ENCODE measurements around the gene MAD2L2. TPM values are rescaled to one million over a fixed set of nuclear protein-coding genes. Genes with fewer than 3 reads are reported as not detected.
A peak's percentile ranks its signal among the peaks of the same experiment; 100 is the strongest.
"Not testable (repeated sequence)": the region's sequence is repeated elsewhere in the genome, so short reads cannot be mapped to it uniquely, and the experiment has no call there.

Gene MAD2L2
- total and polyA plus RNA-seq, 5 experiments from 2014 or later: 19.7 to 66.1 (median 52.2) TPM

- no peaks in the 10 kb centered on the region for H3K36me3 Mint-ChIP-seq
- peaks cover 12 to 28% (median 26%) of the 10 kb centered on the region in 4 donors for H3K4me1 Mint-ChIP-seq
- H3K27me3 Mint-ChIP-seq: no peaks in the 10 kb centered on the region
- H3K4me3 Mint-ChIP-seq: peak overlapping the region in 1 of 10 donors; percentile 36
- POLR2A ChIA-PET: interaction anchor here (0.9 kb wide), 1 partner anchor 81 kb away, joined by 3 read pairs; no protein-coding TSS in a partner anchor
- no peak for ATAC-seq
- DNase-seq: no peak
- H3K27ac Mint-ChIP-seq: peak overlapping the region in 1 of 10 donors; percentile 27
- no peaks in the 10 kb centered on the region for H3K9me3 Mint-ChIP-seq
Measured at GRCh38 chr1:11648039-11648438, 32.9 kb downstream of the MAD2L2 start.

DNA sequence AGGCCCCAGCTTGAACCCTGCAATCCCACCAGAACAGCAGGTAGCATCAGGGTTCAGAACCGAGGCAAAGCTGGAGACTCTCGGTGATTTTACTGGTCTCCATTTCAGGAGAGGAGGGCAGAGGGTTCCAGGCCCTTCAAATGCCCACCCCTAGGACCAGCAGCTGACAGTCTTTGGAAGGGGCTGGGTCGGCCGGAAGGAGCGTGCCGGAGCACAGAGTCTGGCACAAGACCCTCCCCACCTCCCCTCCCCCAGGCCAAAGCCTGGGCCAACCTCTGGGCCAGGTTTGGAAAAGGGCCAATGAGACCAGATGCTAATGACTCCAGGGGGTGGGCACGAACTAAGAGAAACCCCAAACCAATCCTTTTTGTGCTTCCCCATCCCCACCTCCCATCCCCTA lies 33.6 kb downstream of the MAD2L2 start:
- Mint-ChIP-seq H3K4me3 (no peak overlapping the region), H3K27me3 (no peaks in the 10 kb centered on the region), H3K36me3 (no peaks in the 10 kb centered on the region), H3K27ac (no peak overlapping the region), H3K4me1 (peaks cover 12 to 25% (median 24%) of the 10 kb centered on the region in 4 donors), H3K9me3 (no peaks in the 10 kb centered on the region)
- DNase-seq (no peak), ATAC-seq (no peak)
- POLR2A ChIA-PET: no interaction called here

DNA sequence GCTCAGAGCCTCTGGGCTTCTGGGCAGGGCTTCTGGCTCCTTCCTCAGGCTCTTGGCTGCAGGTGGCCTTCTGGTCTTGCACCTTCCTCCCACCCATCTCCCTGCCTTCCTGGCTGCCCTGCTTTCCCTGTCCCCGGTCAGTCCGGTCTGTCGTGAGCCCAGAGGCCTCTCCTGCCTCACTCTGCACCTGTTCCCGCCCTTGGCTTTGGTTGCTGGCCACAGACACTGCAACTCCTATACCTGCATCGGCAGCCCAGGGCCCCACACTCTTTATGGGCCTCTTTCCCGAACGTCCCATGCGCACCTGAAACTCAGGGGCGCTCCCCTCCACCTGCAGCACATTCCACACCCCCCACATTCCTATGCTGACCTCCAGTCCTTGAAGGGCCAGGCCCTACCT lies 34.6 kb downstream of the MAD2L2 start:
- H3K36me3 Mint-ChIP-seq: no peaks in the 10 kb centered on the region
- H3K27me3 Mint-ChIP-seq: no peaks in the 10 kb centered on the region
- DNase-seq (no peak), ATAC-seq (no peak)
- H3K27ac Mint-ChIP-seq: peak overlapping the region in 1 of 10 donors; percentile 46
- POLR2A ChIA-PET: interaction anchor here (1.6 to 2.1 kb wide), 2 partner anchors 73 to 608 kb away, joined by 5 to 7 read pairs; no protein-coding TSS in a partner anchor
- no peak overlapping the region for H3K4me3 Mint-ChIP-seq
- no peaks in the 10 kb centered on the region for H3K9me3 Mint-ChIP-seq
- H3K4me1 Mint-ChIP-seq: peaks cover 11 to 19% (median 18%) of the 10 kb centered on the region in 4 donors

DNA sequence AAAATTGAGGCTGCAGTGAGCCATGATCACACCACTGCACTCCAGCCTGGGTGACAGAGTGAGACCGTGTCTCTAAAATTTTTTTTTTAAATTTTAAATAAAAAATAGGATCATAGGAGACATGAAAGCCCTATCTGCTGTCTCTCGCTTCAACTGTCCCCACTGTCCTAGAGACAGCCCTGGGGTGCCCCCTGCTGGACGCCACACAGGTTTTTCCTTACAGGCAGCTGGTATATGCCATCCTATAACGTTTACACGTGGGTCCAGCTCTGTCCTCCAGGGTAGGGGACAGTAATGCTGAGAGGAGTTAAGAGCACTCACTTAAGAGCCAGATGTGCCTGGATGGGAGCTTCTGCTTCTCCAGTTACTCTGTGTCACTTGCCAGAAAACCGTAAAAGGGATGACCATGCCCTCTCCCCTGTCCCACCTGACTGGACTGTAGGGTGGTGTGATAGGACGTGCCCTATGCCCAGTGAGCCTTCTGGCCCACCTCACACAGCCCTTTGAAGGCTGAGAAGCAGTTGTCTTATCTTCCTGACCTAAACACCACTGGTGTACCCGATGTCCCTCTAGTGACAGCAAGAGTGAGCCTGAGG lies 35.2 kb downstream of the MAD2L2 start:
- POLR2A ChIA-PET: interaction anchor here (1.4 to 2.1 kb wide), 3 partner anchors 74 to 608 kb away, joined by 3 to 7 read pairs (median 5); partner anchors contain the start of gene MTOR
- ATAC-seq: peak; percentile 45 to 53

DNA sequence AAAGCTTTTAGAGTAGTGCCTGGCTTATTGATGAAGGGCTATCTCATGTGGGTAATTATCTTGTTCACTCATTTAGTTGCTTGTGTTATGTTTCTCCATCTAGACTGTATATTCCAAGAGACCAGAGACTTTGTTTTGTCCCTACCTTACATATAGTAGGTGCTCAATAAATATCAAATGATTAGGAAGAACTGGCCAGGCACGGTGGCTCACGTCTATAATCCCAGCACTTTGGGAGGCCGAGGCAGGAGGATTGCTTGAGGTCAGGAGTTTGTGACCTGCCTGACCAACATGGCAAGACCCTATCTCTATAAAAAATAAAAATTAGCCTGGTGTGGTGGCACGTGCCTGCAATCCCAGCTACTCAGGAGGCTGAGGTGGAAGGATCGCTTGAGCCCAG lies 35.7 kb downstream of the MAD2L2 start:
- Mint-ChIP-seq H3K4me3 (no peak overlapping the region), H3K4me1 (peaks cover 4 to 10% (median 9%) of the 10 kb centered on the region in 4 donors), H3K9me3 (no peaks in the 10 kb centered on the region), H3K27ac (no peak overlapping the region), H3K36me3 (no peaks in the 10 kb centered on the region), H3K27me3 (no peaks in the 10 kb centered on the region)
- POLR2A ChIA-PET: interaction anchor here (1.4 to 2.1 kb wide), 3 partner anchors 74 to 607 kb away, joined by 3 to 7 read pairs (median 5); partner anchors contain the start of gene MTOR
- DNase-seq (no peak), ATAC-seq (no peak)

More for the DNA sequence above, 35.2 kb downstream of the MAD2L2 start:
- peak; percentile 58 to 88 (median 73) for DNase-seq
- Mint-ChIP-seq H3K4me3 (no peak overlapping the region), H3K27ac (no peak overlapping the region), H3K36me3 (no peaks in the 10 kb centered on the region), H3K9me3 (no peaks in the 10 kb centered on the region), H3K4me1 (peaks cover 6 to 14% (median 12%) of the 10 kb centered on the region in 4 donors), H3K27me3 (no peaks in the 10 kb centered on the region)

- H3K36me3 Mint-ChIP-seq: no peaks in the 10 kb centered on the region
- ATAC-seq (no peak), DNase-seq (no peak)
- H3K27me3 Mint-ChIP-seq: peaks cover 0 to 3% (median 0%) of the 10 kb centered on the region in 5 donors
- POLR2A ChIA-PET: interaction anchor here (0.7 to 1.1 kb wide), 4 partner anchors 76 to 423 kb away, joined by 3 to 5 read pairs (median 4); no protein-coding TSS in a partner anchor
- no peak overlapping the region for H3K4me3 Mint-ChIP-seq
- peaks cover 0 to 1% (median 0%) of the 10 kb centered on the region in 4 donors for H3K4me1 Mint-ChIP-seq
- no peak overlapping the region for H3K27ac Mint-ChIP-seq
- H3K9me3 Mint-ChIP-seq: no peaks in the 10 kb centered on the region
Measured at GRCh38 chr1:11643782-11644181, 37.2 kb downstream of the MAD2L2 start.

- H3K9me3 Mint-ChIP-seq, H3K36me3 Mint-ChIP-seq, H3K4me1 Mint-ChIP-seq, H3K27ac Mint-ChIP-seq, POLR2A ChIA-PET, H3K27me3 Mint-ChIP-seq, H3K4me3 Mint-ChIP-seq: not testable (repeated sequence)
- peak; percentile 75 to 85 for ATAC-seq
- peak; percentile 51 to 86 (median 69) for DNase-seq
Measured at GRCh38 chr1:11642418-11643017, 38.4 kb downstream of the MAD2L2 start.

DNA sequence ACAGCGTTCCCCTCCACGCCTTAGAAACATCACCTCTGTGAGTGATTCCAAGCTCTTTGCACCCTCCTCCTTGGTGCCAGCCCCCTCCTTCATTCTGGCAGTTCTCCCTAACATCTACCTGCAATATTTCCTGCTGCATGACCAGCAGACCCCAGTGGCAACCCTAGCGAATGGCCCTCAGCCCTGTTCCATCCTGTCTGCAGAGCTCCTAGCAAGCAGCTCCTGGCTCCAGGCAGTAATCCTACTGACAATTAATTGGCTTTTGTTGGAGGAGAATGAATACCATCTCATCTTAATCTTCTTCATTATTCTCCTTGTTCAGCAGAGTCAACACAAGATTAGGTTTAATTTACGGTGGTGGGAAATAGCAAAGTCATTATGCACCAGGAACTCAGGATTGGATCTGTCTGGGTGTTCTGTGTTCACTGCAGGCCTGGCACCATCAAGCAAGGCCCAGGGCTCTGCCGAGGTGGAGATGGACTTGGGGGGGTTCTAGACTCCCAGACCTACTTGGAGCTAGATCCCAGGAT lies 39.1 kb downstream of the MAD2L2 start:
- H3K4me3 Mint-ChIP-seq: no peak overlapping the region
- POLR2A ChIA-PET: interaction anchor here (0.5 kb wide), 1 partner anchor 309 kb away, joined by 3 read pairs; no protein-coding TSS in a partner anchor
- ATAC-seq: no peak
- no peak for DNase-seq
- no peaks in the 10 kb centered on the region for H3K4me1 Mint-ChIP-seq
- no peaks in the 10 kb centered on the region for H3K9me3 Mint-ChIP-seq
- H3K27me3 Mint-ChIP-seq: peaks cover 0 to 6% (median 0%) of the 10 kb centered on the region in 5 donors
- H3K27ac Mint-ChIP-seq: peak overlapping the region in 1 of 10 donors; percentile 82
- H3K36me3 Mint-ChIP-seq: no peaks in the 10 kb centered on the region

DNA sequence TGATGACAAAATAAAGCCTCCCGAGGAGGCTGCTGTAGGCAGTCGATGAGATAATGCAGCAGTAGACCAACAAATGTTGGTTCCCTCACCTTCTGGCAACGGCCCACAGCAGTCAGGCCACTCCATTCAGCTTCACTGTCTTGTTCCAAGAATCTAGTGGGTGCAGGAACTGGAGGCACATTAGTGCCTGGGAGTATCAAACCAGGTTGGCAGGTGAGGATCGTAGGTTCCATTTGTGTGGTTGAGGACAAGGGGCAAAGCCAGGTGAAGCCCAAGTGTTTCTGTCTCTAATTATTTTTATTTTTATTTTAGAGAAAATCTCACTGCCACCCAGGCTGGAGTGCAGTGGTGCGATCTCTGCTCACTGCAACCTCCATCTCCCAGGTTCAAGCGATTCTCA lies 40.0 kb downstream of the MAD2L2 start:
- POLR2A ChIA-PET: no interaction called here
- ATAC-seq: no peak
- DNase-seq: no peak

DNA sequence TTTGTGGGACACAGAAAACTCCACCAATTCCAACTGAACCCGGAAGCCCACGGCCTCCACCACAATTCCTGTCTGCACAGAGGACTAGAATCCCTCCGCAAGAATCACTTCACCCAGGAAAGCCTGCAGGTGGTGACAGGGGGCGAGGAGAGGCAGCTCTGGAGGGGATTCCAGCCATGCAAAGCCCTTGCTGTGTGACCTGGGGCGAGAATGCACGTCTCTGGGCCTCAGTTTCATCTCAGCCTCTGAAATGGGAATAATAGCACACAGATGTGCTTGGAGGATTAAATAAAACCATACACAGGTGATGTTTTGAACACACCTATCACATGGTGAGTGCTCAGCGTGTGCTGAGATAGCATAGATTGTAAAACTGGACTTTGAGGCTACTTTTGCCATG lies 40.8 kb downstream of the MAD2L2 start:
- ATAC-seq: no peak
- H3K27me3 Mint-ChIP-seq: peaks cover 4 to 16% (median 8%) of the 10 kb centered on the region in 5 donors
- no peaks in the 10 kb centered on the region for H3K9me3 Mint-ChIP-seq
- H3K36me3 Mint-ChIP-seq: no peaks in the 10 kb centered on the region
- DNase-seq: no peak
- no peak overlapping the region for H3K27ac Mint-ChIP-seq
- no peaks in the 10 kb centered on the region for H3K4me1 Mint-ChIP-seq
- no peak overlapping the region for H3K4me3 Mint-ChIP-seq
- POLR2A ChIA-PET: interaction anchor here (0.6 kb wide), 1 partner anchor 18 kb away, joined by 3 read pairs; no protein-coding TSS in a partner anchor

More for the DNA sequence above, 40.0 kb downstream of the MAD2L2 start:
- H3K9me3 Mint-ChIP-seq: no peaks in the 10 kb centered on the region
- no peaks in the 10 kb centered on the region for H3K4me1 Mint-ChIP-seq
- no peak overlapping the region for H3K4me3 Mint-ChIP-seq
- H3K36me3 Mint-ChIP-seq: no peaks in the 10 kb centered on the region
- no peak overlapping the region for H3K27ac Mint-ChIP-seq
- H3K27me3 Mint-ChIP-seq: peaks cover under 1 to 13% (median 5%) of the 10 kb centered on the region in 5 donors

DNA sequence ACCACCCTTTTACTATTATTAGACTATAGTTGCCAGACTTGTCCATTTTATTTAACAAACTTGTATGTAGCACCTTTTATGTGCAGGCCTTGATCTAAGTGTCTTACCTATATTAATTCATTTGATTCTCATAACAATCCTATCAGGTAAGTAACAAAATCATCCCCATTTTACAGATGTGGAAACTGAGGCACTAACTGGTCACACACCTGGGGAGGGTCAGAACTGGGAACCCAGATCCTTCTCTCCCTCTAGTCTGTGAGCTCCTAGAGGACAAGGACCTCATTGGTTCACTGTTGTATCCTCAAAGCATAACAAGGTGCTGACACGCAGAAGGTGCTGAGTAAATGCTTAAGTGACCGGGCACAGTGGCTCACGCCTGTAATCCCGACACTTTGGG lies 41.6 kb downstream of the MAD2L2 start:
- Mint-ChIP-seq H3K27me3 (peaks cover 6 to 21% (median 11%) of the 10 kb centered on the region in 5 donors), H3K36me3 (no peaks in the 10 kb centered on the region), H3K4me3 (no peak overlapping the region), H3K9me3 (no peaks in the 10 kb centered on the region), H3K27ac (peak overlapping the region in 1 of 10 donors; percentile 69), H3K4me1 (peaks cover 0 to 2% (median 0%) of the 10 kb centered on the region in 4 donors)
- POLR2A ChIA-PET: no interaction called here
- ATAC-seq (no peak), DNase-seq (no peak)

GRCh38 chr1:11638121-11638520 lies 42.8 kb downstream of the MAD2L2 start:
- peaks cover 6 to 29% (median 11%) of the 10 kb centered on the region in 5 donors for H3K27me3 Mint-ChIP-seq
- peaks cover 0 to 2% (median 0%) of the 10 kb centered on the region in 4 donors for H3K4me1 Mint-ChIP-seq
- no peaks in the 10 kb centered on the region for H3K9me3 Mint-ChIP-seq
- ATAC-seq (no peak), DNase-seq (no peak)
- POLR2A ChIA-PET: no interaction called here
- peak overlapping the region in 1 of 10 donors; percentile 29 for H3K27ac Mint-ChIP-seq
- no peak overlapping the region for H3K4me3 Mint-ChIP-seq
- H3K36me3 Mint-ChIP-seq: no peaks in the 10 kb centered on the region

Data from naive thymus-derived CD8-positive, alpha-beta T cell (primary cell).